ENCODE data around the gene HS6ST1.

The HS6ST1 gene

DNA sequence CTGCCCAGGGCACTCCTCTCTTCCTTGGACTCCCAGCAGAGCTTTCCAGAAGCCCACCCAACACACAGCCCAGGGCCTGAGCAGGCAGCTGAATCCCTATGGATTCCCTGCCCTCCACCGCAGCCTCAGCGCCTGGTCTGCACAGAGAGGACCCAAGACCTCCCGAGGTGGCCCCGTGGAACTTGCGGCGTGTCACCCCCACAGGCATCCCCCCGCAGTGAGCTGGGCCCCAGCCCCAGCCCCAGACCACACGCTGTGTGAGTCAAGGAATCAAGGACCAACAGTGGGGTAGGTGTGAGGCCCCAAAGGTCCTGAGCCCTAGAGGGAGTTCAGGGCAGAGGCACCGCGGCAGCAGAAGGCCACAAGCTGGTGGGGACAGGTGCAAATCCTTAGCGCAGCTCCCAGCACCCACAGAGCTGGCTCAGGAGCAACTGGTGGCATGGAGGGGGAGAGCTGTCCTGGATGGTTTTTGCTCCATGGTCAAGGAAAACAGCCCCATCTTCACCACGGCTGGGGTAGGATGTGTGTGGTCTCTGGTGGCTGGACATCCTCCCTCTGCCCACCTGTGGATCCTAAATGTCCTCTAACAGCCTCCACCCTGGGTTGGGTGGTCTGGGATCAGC, 8.5 kb downstream of the HS6ST1 start:
- DNase-seq (ENCODE audit: low spot score) = no peak

DNA sequence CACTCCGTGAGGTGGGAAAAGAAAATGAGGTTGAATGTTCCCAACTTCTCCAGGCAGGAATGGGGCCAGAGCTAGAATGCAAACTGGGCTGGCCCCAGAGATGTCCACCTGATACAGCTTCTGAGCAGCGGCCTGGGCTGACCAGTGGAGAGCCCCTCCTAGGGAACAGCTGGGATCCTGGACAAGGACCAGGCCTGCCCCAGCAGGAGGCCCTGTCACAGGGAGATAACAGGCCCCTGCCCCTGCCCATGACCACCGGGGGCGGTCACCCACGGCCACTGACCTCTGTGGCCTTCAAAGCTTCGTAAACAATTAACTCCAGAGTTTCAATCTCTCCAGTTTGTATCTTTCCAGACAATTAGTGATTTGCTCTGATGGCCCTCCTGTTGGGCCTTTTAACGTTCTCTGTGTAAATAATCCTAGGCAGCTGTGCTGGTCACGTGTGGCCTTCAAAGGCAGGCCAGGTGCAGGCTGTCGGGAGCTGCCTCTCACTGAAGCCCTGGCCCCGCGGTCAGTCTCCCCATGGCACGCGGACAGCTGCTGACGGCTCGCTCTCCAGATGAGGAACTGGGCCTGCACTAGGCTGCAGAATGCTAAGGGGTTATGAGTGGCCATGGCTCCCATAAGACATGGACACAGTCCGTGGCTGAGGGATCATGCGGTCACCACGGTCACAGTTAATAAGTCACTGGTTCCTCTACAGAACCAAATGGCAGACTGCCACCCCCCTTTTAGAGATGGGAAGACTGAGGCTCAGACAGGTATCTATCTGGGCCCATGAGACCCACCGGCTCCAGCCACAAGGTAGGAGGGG, 9.2 kb downstream of the HS6ST1 start:
- peak; percentile 73 for DNase-seq (ENCODE audit: low spot score)

DNA sequence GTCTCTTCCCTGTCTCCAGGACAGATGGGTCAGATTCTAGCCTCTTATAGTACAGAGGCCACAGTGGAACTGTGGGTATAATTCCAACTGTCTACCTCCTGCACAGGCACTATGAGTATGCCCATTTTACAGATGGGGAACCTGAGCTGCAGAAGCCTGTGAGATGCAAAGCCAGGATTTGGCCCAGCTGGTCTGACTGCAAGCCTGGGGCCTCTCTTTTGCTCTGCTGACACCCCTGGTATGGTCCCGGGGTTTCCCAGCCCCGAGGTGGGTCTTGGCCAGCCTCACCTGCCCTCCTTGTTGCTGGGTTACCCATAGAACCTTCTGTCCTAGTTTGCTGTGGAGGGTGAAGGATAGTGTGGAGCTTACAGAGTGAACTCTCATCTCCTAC, 9.8 kb downstream of the HS6ST1 start:
- DNase-seq (ENCODE audit: low spot score) = no peak

DNA sequence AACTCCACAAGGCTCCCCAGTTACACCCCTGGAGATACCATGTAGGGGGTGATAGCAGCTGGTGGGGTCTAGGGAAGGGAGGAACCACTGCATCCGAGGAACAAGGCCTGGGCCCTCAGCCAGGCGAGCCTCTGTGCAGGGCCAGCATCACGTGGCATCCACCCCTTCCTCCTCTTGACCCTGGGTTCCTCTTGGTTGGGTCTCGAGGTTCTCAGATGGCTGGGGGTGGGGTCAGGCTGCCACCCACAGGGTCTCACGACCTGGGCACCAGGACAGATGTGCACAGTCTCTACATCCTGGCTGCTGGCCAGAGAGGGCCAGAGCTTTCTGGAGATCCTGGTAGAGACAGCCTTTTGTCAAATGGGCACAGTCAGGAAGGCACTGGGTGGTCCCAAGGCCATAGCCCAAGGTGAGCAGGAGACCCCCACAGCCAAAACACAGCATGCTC, 10.4 kb downstream of the HS6ST1 start:
- no peak for DNase-seq (ENCODE audit: low spot score)

DNA sequence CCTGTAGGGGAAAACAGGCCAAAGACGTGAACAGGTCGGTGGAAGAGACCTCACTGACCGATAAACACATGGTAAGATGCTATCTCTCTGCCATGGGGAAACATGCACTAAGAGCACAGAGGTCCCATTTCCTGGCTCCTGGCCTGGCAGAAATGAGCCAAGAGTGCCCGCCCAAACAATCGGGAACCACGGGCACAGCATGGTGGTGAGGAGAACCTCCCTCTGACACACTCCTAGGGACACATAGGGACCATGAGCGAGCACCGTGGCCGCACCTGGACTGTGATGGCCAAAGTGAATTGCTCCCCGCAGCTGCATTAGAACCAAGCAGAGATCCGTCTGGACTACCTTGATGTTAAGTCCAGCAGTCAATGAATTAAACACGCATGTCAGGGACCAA, 11.1 kb downstream of the HS6ST1 start:
- DNase-seq (ENCODE audit: low spot score) = no peak

DNA sequence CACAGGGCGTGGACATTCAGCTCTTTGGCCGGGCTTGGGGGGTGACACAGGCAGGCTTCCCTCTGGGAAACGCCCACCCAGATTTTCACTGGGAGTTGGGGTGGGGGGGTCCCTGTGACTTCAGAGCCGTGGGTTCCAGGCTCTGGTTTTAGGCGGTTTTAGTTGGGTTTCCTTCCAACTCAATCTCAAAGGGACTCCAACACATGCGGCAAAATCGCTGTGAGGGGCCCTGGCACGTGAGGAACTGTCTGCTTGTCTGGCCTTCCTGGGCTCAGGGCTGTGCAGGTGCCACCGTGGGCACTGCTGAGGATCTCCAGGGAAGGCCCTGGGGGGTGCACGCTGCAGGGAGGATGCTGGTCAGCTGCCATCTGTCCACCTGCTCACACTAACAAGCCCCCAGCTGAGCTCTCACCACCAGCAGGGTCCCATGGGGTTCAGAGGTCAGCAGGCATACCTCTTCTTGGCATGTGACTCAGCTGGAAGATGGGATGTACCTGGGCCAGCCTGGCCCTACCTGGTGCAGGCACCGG, 11.7 kb downstream of the HS6ST1 start:
- no peak for DNase-seq (ENCODE audit: low spot score)

DNA sequence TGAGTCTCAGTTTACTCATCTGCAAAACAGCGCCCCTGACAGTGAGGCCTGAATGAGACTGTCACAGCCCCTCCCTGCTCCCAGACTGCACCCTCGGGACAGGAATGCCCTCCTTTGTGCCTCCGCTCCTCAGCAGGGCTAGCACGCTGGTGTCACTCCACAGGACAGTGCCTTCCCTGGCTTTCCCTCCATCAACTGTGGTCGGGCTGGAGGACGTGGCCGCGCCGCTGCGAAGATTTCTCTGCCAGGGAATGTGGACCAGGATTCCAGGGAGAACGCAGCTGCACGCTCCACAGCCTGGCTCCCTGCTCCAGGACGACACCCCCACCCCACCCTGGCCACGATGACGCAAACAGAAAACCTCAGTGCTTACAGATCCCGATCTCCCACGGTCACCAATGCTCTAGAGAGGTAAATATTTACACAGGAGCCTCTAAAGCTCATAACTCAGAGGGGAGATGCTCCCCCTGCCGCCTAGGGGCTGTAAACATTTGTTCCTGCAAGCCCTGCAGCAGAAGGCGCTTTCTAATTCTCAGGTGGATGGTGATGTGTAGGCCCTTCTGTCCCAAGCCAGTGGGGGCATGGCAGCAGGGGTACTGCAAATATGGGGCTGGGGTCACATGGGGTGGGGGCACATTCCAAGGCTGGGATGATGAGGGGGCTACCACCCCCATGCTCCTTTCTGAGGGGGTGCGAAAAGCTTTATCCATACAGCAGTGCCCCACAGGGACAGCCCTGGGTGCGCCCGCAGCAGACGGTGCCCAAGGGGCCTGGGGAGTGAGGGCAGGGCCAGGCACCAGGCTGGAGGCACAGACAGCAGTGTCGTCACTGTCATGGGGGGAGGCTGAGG, 12.4 kb downstream of the HS6ST1 start:
- DNase-seq (ENCODE audit: low spot score) = peak; percentile 92

DNA sequence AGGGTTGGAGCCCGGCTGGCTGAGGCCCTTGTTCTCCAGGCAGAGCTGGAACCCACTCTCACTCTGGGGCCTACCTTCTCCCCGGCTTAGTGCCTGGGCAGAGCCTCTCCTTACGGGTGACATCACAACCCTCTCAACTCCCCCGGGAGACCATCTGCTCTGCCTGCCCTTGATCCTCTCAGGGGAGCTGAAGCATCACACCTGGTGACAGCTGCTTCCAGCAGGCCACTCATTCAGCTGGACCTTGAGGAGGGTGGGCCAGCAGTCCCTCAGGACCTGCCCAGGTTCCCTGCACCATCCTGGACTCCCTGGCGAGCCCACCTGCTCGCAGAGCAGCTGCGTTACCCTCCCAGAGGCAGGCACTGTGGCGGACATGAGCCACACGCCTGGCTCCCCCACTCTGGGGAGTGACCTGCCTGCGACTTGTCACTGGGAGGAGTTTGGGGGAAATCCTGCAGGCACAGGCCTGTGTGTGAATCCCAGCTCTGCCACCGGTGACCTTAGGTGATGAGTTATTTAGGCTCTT, 13.1 kb downstream of the HS6ST1 start:
- DNase-seq (ENCODE audit: low spot score) = no peak

DNA sequence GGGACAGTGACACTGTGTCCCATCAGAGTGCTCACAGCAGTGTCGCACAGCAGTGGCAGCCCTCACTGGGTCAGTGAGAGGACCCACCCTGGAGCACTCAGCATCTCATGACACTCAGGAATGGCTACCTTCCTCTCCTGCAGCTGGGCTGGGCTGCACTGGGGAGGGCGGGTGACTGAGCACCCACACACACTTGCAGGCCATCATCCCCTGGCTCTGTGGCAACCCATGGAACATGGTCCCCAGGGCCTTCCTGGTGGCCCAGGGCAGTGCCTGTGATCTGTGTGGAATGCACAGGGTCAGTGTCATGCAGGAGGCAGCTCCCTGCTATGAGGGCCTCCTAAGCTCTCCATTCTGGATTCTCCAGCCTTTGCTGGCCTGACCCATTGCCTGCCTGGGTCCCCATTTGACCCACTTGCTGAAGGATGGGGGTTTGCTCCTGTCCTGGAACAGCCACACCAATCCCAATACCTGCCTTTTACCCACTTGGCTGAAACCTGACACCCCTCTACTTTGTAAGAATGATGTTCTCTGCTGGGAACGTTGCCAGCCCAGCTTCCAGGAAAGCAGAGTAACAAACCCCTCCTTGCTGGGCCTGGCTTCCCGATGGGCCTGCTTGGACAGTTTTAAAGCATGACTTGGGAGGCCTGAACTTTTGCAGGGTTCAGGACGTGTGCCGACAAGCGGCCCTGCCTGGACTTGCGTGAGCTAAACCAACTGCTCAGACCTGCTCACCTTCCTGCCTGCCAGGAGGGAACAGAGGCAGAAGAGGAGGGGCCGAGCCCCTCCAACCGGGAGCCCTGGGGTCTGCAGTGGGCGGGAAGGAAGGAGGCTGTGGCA, 13.7 kb downstream of the HS6ST1 start:
- peak; percentile 66 for DNase-seq (ENCODE audit: low spot score)

DNA sequence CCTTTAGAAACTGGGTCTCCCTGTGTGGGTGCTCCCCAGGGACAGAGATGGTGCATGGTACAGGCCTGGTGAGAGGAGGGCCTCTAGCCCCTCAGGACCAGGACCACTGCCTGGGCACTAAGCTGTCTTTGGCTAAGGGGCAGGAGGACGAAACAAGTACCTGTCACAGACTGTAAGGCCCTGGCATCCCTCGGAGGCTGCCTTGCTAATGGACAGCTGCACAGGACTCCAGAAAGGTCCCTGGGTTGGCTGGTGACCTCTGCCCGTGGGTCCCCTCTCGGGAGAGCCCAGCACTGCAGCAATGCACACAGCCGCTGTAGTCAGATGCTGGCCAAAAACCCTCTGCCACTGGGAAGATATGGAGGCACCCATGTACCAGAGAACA, 14.3 kb downstream of the HS6ST1 start:
- DNase-seq (ENCODE audit: low spot score) = no peak

DNA sequence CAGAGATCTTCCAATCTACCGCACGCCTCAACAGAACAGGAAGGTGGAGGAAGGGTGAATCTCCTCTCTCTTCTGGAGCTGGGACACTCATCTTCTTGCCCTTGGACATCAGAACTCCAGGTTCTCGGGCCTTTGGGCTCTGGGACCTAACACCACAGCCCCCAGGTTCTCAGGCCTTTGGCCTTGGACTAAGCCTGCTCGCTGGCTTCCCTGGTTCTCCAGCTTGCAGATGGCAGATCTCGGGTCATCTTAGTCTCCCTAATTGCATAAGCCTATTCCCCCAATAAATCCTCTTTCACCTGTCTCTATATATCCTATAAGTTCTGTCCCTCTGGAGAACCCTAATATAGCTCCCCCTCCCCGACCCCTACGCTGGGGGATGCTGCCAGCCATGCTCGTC, 14.8 kb downstream of the HS6ST1 start:
- no peak for DNase-seq (ENCODE audit: low spot score)

DNA sequence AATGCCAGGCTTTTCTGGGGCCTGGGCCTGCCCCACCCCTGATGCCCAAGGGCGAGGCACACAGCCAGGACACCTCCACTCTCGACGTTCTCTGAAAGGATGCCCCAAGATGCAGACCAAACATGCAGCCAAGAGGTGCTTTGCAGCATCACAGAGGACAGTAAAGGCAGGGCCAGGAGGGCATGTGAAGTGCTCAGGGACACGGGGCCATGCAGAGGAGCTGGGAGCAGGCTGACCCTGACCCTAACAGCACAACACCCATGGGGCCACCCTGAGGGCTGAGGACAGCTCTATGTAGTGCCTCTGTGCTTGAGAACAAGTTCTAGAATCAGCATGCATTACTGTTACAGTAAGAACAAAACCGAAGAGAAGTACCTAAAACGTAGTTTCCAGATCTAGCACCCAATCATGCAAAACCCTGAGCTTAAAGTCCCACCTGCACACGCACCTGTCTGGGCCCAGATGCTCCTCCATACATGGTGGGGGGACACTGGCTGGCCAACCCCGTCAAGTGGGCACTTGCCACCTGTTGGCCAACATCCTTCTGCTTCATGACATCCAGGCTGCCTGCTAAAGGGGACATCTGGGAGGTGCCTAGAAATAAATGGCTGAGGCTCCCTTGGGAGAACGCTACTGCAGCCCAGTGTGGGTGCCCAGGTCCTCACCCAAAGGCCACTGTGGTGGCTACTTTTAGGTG, 15.4 kb downstream of the HS6ST1 start:
- no peak for DNase-seq (ENCODE audit: low spot score)

DNA sequence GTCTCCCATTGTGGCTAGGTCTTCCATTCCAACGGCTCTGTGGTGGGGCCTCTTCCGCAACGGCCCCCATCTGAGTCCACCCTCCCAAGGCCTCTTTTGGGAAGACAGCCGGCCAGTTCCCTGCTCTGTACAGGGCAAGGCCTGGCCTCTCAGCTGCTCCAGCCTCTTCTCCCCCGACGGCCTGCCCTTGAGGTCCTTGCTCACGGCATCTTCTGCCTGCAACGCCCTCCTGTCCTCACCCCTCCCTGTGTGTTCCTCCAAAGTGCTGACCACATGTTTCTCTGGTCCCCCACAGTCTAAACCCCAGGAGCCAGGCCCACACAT, 16.0 kb downstream of the HS6ST1 start:
- no peak for DNase-seq (ENCODE audit: low spot score)

DNA sequence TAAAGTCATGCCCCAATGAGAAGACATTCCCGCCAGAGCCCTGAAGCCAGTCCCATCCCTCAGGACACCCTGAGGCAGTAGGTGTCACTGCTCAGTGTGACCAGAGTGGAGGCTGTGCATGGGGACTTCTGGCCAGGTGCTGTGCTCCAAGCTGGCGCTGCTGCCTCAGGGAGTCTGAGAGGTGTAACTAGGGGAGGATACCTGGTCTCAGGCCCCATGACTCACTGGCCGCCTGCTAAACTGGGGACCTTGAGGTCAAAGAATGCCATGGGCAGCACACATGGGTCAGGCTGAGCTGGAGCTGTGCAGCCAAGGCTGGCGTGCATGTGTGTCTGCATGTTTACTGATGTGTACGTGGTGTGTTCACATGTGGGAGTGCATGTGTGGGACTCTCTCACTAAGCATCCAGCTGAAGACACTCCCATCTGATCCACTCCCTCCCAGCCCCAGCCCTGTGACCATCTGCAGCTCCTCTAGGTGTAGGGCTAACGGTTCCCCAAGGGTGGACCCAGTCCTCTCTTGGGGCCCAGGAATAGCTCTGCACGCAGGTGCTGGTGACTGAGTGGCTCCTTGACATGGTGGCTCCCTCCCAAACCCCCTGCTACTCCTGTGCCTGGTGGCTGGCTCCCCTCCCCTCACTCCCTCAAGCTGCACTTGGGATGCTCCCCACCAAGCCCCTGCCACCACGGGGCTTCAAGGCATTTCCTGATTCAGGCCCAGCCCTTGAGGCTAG, 16.5 kb downstream of the HS6ST1 start:
- no peak for DNase-seq (ENCODE audit: low spot score)

DNA sequence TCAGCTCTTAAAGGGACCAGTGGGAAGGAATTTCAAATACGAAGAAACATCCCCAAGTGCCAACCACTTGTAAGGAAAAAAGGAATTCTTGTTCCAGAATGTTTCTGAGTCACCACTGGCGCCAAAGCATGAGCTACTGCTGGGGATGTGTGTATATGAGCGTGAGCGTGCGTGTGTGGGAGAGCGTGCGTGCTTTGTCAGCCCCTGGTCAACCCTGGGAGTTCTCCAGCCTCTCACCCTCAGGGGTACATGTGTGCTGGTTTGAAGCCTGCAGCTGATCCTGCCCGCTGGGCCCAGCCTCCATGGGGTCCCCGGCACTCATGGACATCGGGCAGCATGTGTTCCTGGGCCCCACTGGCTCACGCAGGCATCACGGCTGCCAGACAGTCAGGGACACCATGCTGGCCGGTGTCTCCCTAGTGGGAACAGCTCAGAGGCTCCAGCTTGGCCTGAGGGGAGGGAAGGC, 17.1 kb downstream of the HS6ST1 start:
- no peak for DNase-seq (ENCODE audit: low spot score)

DNA sequence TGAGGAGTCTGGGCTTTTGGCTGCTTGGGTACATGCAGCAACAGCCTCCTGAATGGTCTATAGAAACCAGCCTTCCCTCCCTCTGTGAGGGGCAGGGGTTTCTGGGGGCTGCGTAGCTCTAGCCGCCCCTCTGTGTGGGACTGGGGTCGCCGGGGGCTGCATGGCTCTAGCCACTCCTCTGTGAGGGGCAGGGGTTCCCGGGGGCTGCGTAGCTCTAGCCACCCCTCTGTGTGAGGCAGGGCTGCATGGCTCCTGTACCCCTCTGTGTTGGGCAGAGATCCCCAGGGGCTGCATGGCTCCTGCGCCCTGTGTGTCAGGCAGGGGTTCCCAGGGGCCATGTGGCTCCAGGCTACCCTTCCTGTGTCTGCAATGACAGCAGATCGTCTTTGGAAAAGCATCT, 17.6 kb downstream of the HS6ST1 start:
- no peak for DNase-seq (ENCODE audit: low spot score)

DNA sequence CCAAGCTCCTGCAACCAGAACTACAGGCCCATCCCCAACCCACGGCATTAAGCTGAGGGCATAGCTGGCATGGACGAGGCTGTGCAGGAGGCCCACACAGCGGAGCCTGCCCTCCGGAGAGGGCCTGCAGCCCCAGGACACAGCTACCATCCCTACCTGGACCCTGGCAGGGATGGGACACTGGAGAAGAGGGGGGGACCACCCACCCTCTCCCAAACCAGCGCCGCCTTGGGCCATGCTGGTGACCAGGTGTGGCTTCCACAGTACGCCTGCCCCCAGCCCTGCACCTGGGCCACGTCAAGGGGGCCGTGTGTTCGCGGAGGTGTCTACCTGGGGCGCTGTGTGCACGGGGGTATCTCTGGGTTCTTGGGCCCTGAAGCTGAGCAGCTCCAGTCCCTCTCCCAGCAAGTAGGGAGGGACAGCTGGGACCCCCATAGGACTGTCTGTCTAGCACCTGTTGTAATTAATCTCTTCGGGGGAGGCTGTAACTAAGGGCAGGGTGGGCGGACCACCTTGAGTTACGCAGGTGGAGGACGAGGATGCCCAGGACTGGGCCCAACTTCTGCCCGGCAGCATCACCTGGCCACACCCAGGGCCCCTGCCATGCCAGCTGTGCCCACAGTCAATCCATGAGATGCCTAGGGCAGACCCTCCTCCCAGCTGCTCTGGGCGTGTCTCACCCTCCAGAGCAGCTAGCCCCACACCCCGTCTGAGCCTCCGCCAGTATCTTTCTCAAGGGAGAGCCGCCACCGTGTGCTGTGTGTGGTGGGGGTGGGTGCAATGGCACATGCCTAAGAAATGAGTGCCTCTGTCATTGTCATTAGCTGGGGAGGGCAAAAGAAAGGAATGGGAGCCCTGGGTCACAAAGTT, 18.3 kb downstream of the HS6ST1 start:
- no peak for DNase-seq (ENCODE audit: low spot score)

DNA sequence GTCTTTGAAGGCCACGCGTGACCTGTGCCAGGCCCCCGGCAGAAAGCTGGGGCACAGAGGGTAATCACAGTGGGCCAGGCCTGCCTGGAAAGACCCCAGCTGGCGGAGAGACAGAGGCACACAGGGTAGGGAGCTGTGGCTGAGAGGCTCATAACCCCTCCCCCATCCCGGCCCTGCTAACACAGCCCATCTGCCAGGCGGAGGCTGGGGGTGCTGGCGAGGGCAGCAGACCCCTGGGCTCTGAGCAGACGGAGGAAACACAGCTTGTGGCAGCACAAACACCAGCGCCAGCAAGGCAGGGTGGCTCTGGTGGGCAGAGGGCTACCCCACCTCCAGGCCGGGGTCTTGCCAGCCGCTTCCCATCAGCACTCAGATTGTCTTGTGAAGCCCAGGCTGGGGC, 19.0 kb downstream of the HS6ST1 start:
- no peak for DNase-seq (ENCODE audit: low spot score)

DNA sequence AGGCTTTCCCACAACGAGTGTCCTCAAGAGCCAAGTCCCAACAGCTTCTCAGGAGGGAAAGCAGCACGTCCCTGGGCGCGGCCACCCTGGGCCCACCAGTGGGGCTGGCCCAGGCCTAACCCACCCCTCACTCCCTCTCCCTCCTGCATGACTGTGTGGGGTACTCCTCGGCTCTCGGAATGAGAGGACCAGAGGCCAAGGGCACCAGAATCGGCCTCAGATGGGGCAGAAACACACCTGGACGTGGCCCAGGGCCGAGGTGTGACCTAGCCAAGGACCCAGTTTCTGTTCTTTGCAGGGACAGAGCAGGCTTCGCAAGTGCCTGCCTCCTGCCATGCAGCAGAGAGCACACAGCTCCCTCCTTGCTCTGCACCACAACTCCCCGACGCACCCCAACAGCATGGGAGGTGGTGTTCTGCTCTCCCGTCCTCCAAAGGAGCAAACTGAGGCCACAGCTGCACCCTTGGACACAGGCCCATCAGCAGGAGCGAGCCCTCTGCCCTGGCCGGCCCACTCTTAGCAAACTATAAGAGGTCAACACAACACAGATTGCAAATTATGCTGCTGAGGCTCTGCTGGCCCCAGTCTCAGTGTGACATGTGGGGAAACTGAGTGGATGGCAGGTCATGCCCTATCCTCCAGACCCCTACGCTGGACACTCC, 19.7 kb downstream of the HS6ST1 start:
- DNase-seq (ENCODE audit: low spot score) = no peak

All from HuH-7.5 (cell line).